GM18870 (cell line): ENCODE measurements around the gene ZNF761.
A peak's percentile ranks its signal among the peaks of the same experiment; 100 is the strongest.
"Not testable (repeated sequence)": the region's sequence is repeated elsewhere in the genome, so short reads cannot be mapped to it uniquely, and the experiment has no call there.

Experiments used
- ATAC-seq: cut with Tn5 transposase; IDR thresholded peaks from one replicate; pipeline ENCODE4 v1.9.1; 2021; ENCODE audit warnings: moderate library complexity; ENCODE audit not compliant: unreplicated experiment

The ZNF761 gene

GRCh38 chr19:53431399-53432087 is at the start of gene ZNF761:
TSS of gene ZNF761 (plus strand) at chr19:53431984. CDS start at chr19:53447269, 15,285 bp downstream.
- peak; percentile 84 for ATAC-seq

- ATAC-seq = no peak
These were observed 43.6 kb upstream of the ZNF761 start for GRCh38 chr19:53388168-53388567.

GRCh38 chr19:53388904-53389303 is 42.9 kb upstream of the ZNF761 start:
- no peak for ATAC-seq

DNA sequence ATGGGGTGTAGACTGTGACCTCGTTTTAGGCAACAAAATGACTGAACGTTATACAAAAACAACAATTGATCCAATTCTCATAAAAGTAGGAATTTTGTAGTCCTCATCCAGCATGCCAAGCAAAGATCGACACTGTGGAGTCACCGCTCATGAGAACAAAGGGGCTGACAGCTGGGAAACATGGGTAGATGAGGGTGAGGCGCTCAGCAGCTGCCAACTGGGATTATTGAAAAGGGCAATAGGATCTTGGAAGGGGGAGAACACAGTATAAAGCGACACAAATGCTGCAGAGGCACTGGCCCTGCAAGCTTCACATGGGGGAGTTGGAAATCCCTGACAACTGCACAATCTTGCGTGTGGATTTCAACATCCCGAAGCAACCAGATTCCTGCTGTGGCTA is 42.2 kb upstream of the ZNF761 start:
- ATAC-seq = no peak

DNA sequence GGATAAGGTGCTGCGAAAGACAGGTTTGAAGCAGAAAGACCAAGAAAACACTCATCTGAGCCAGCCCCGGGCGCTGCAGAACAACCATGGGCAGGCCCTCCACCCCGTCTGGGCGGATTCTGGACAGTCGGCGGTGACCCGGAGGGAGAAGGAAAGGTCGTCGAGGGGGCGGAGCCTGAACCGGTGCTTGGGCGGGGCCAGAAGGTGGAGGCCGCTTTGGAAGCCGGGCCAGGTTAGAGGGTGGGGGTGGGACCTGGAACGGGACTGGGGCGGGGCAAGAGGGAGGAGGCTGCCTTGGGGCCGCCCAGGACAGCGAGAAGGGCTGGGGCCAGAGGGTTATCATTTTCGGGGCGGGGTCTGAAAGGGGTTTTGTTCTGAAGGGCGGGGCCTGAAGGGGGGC is 41.8 kb upstream of the ZNF761 start:
- ATAC-seq = no peak

DNA sequence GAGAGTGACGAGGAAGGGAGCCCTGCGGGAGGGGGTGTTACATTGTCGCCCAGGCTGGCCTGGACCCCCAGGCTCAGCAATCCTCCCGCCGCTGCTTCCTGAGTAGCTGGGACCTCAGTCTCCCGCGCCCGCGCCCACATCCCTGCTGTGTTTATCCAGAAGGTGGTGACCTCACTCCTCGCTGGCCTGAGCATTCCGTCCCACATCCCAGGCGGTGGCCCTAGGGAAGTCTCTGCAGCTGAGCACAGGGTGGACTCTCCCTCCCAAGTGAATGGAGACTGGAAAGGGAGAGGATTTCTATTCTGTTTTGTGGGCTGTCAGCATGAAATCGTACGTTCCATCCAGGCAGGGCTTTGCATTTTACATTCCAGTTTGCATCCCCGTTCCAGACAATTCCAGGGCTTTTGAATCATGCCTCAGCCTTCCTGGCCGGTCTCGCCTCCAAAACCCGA is 37.2 kb upstream of the ZNF761 start:
- ATAC-seq = no peak

DNA sequence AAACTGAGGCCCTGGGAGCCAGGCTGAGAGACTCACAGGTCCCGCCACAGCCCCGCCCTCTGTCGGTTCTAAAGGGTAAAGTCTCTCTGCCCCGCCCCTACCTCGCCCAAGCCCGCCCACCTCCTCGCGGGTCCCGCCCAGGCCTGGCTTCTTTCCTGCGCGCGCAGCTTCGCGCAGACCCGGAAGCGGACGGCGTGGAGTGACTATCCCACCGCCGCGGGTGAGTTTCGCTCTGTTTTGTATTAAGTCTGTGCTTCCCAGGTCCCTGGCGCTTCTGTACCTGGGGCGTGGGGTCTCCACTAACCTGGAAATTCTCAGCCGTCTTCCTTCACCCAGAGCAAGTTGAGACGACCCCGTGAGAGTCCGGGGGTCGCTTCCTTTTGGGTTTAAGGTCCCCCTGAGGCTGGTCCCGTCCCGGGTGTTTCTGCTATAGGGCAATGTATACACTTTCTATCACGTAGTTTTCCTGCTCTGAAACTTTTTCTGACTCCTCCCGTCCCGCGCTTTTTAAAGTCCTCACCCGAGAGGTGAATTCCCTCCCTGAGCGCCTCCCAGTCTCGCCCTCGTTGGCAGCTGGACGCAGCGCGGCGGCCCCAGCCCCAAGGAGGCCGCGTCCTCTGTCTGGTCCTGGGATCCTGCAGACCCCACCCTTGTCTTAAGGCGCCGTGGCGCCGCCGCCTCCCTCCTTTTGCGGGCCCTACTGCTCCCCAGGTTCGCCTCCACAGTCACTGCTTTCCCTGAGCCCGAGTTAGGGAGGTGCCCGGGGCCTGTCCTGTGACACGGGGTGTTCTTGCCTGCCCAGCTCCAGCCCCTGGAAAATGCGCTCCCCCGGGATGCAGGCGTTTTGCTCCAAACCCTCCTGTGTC is 36.6 kb upstream of the ZNF761 start, which contains the start of gene ZNF765:
TSS of gene ZNF765 (plus strand) at position 176 of the 866 bp plus-strand sequence. CDS start 2,867 bp downstream, outside the sequence.
- peak; percentile 58 for ATAC-seq

GRCh38 chr19:53395840-53396524 is 35.8 kb upstream of the ZNF761 start:
- not testable (repeated sequence) for ATAC-seq

GRCh38 chr19:53396525-53396868 is 35.3 kb upstream of the ZNF761 start:
- ATAC-seq = no peak

DNA sequence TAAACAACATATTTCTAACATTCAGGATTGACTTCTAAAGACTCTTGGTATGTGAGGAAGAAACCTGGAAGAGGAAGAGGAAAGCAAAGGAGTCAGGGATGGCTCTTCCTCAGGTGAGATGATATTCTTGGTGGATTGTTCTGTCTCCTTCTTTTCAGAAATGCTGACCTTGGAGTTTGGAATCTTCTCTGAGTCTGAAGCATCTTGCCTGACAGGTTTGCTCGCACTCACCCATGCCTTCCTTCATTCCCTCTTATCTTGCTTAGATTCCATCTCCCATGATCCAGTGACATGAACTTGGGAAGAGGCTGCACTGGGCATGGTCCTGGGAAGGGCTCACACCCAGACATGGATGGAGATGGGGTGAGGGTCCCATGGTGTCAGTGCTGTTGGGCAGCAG is 33.9 kb upstream of the ZNF761 start:
- ATAC-seq = not testable (repeated sequence)

GRCh38 chr19:53409505-53410204 is 22.1 kb upstream of the ZNF761 start:
- no peak for ATAC-seq

GRCh38 chr19:53420520-53421315 is 11.1 kb upstream of the ZNF761 start:
- ATAC-seq = not testable (repeated sequence)

DNA sequence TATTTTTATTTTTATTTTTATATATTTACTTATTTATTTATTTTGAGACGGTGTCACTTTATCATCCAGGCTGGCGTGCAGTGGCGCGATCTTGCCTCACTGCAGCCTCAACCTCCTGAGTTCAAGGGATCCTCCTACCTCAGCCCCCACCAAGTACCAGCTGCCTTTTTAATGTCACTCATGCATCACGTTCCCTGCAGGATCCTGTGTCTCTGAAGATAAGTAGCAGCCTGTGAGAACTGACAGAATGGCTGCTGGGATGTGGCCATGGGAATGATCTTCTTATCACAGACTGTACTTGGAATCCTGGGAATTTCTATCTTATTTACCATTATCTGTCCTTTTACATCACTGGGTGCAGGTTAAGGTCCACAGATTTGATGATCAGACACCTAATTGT is 9.2 kb upstream of the ZNF761 start:
- no peak for ATAC-seq

DNA sequence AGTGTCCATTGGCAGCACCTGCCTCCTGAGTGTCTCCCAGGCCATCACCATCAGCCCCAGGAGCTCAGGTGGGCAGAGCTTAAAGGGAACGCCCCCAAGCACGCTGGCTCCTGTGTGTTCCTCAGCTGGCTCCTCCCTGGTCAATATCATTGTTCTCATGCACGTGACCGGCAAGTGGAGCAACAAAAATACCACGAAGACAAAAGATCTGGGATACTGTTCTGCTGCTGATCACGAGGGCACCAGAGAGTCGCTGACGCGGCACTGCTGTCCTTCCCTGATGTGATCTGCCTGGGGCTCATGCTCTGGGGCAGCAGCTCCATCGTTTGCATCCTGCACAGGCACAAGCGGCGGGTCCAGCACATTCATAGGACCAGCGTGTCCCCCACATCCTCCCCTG is 8.7 kb upstream of the ZNF761 start:
- ATAC-seq = not testable (repeated sequence)

GRCh38 chr19:53423680-53424079 is 8.1 kb upstream of the ZNF761 start:
- not testable (repeated sequence) for ATAC-seq

DNA sequence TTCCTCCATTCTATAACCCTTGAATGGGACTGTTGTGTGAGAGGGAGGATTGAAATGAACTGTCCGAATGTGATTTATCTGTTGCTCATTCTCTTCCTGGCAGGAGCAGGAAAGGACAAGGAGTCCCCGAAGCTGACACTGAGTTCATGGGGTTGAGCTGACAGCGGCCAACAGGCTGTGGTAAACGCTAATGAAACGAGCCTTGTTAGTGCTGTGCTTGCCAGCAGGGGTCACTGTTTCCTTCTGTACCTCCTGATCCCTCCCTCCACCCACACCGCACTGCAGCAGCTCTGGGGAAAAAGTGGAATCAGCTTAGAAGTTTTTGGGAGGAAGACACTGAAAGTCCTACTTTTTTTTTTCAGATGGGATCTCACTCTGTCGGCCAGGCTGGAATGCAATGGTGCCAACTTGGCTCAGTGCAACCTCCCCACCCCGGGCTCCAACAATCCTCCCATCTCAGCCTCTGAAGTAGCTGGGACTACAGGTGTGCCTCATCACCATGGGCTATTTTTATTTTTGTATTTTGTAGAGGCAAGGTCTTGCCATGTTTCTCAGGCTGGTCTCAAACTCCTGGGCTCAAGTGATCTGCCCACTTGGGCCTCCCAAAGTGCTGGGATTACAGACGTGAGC is 6.7 kb upstream of the ZNF761 start:
- no peak for ATAC-seq

DNA sequence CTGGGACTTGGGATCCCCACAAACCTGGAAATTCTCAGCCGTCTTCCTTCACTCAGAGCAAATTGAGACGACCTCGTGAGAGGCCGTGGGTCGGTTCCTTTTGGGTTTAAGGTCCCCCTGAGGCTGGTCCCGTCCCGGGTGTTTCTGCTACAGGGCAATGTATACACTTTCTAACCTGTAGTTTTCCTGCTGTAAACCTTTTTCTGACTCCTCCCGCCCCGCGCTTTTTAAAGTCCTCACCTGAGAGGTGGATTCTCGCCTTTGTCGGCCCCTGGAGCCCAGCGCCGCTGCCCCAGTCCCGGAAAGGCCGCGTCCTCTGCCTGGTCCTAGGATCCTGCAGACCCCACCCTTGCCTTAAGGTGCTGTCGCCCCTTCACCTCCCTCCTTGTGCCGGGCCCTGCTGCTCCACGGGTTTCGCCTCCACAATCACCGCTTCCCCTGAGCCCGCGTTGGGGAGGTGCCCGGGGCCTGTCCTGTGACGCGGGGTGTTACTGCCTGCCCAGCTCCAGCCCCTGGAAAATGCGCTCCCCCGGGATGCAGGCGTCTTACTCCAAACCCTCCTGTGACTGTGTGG is 391 bp downstream of the ZNF761 start:
- no peak for ATAC-seq

DNA sequence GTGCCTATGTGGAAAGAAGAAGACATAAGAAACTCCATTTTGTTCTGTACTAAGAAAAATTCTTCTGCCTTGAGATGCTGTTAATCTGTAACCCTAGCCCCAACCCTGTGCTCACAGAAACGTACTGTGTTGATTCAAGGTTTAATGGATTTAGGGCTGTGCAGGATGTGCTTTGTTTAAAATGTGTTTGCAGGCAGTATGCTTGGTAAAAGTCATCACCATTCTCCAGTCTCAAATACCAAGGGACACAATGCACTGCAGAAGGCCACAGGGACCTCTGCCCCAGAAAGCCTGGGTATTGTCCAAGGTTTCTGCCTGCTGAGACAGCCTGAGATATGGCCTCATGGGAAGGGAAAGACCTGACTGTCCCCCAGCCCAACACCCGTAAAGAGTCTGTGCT is 12.0 kb downstream of the ZNF761 start:
- ATAC-seq = not testable (repeated sequence)

GRCh38 chr19:53447196-53447595 is 15.4 kb downstream of the ZNF761 start:
- ATAC-seq = not testable (repeated sequence)
